ENCODE results near the gene PLA2R1.
A peak's percentile ranks its signal among the peaks of the same experiment; 100 is the strongest.
"Not testable (repeated sequence)": the region's sequence is repeated elsewhere in the genome, so short reads cannot be mapped to it uniquely, and the experiment has no call there.

Gene PLA2R1

DNA sequence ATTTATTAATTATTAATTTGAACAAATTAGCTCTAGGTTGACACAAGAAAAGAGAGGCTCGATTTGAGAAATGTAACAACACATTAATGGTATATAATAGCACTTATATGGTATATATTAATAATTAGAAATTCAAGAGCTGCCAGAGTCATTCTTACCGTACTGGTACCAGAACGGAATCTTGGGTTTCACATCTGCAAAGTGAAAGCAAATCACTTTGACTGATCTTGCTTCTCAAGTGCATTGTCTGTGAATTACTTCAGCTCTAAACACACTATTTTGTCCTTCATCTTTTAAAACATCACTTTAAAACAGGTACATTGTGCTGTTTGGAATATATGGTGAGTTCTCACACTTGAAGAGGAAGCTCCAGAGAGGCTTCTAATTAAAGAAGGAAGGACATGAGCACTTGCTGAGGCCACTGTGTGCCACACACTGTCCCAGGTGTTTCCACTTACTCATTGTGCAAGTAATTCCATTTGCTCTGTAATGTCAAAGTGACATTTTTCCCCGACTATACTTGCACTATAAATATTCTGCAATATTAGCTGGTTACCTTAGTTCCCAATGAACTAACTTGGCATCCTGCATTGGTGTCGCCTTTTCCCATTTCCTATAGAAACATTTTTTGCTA lies 85.8 kb downstream of the PLA2R1 start:
- DNase-seq = no peak

DNA sequence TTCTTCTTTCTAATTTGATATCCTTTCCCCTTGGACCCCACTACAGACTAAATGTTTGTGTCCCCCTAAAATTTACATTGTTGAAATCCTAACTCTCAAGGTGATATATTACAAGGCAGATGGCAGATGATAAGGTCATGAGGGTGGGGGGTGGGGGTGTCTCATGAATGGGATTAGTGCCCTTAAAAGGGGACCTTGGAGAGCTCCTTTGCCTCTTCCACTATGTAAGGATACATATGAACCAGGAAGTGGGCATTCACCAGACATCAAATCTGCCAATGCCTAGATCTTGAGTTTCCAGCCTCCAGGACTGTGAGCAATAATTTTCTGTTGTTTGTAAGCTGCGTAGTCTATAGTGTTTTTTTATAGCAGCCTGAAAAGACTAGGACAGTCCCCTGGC lies 89.1 kb downstream of the PLA2R1 start:
- no peak for DNase-seq

DNA sequence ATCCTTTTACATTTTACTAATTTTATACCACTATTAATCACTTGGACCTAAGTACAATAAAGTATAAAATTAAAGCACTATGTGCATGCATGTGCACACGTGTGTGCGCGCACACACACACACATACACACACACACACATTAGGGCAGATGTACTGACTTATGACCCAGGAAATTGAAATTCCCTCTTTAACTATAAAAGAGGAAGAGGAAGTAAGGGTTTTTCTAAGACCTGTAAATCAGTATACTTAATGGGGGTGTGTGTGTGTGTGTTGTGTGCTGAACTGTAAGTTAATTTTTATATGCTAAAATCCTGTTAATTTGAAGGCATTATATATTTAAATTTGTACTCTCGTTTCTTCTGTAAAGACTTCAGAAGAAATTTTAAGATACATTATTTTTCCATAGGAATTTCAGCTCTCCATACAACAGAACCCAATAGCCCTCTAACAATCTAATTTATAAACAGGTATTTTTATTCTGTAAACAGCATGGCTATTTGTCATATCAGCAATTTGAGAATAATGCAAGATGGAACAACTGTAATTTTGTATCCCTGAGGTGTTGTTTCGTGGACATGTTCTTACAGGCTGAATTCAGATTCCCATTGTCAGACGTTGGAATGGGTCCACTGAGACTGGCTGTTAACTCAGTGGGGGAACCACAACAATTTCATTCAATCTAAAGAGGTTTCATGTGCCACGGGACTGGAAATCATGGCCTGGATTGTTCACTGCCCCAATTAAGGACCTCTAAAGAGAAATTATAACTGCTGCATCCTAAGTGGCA lies 90.9 kb downstream of the PLA2R1 start:
- no peak for DNase-seq

GRCh38 chr2:159970548-159970947 lies 91.9 kb downstream of the PLA2R1 start:
- not testable (repeated sequence) for DNase-seq

DNA sequence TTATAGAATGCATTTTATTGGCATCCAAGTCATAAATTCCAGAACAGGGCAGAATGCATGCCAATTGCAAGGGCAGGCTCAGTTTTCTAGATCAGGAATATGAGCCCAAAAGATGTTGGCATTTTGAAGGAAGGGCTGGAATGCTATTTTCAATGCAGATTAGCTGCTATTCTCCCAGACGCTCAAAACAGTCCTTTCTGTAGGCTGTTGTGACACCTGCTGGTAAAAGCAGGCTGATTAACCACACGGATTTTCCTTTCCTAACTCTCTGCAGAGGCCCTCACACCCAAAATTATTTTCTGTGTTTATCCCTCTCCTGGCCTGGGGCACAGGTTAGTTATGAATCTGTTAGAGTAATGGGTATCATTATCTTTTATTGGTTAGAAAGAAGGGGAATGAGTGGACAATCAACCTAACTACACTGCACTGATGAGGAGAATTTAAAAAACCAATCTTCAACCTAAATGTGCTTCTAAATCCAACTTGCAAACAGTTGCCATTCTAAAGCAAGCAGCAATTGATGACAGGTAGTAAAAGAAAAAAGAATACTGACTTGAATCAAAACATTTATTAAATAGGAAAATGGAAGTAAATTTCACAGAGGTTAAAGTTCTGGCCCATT lies 94.0 kb downstream of the PLA2R1 start:
- DNase-seq = peak; percentile 74

GRCh38 chr2:159963700-159964099 lies 98.7 kb downstream of the PLA2R1 start:
- no peak for DNase-seq

- not testable (repeated sequence) for DNase-seq
Measured at GRCh38 chr2:159962513-159962912, 99.9 kb downstream of the PLA2R1 start.

DNA sequence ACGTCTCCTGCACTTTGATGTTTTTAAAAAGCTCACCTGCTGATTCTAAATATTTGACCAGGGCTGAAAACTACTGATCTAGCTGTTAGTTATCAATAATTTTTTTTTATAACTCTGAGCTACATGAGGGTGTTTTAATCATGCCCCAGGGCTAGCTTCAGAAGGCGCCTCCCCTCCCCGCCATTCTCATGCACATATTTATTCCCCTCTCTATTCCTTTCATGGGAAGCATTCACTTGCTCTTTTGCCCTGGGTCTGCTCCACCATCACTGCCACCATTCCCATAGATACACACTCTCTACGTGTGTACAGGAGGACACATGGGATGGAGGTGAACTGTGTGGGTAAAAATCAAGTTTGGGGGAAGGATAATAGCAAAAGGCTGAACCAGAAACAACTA lies 101.0 kb downstream of the PLA2R1 start:
- DNase-seq = no peak

- no peak for DNase-seq
Measured at GRCh38 chr2:159961037-159961436, 101.4 kb downstream of the PLA2R1 start.

GRCh38 chr2:159960414-159960813 lies 102.0 kb downstream of the PLA2R1 start:
- no peak for DNase-seq

DNA sequence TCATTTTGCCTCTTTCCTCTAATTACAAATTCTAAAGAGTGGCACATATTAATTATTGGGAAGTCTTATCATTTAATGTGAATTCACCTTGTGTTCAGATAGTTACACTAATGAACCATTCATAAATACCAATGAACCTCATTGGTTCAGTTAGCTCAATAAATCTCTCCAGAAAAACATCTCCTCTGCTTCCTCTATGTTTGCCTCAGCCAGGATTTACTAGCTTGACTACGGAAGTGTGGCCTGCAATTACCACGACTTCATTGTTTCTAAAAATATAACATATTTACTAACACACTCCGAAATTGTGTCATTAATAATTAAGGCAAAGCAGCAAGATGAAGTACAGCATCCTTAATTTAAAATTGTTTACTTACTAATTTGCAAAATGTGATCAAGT lies 103.3 kb downstream of the PLA2R1 start:
- no peak for DNase-seq

DNA sequence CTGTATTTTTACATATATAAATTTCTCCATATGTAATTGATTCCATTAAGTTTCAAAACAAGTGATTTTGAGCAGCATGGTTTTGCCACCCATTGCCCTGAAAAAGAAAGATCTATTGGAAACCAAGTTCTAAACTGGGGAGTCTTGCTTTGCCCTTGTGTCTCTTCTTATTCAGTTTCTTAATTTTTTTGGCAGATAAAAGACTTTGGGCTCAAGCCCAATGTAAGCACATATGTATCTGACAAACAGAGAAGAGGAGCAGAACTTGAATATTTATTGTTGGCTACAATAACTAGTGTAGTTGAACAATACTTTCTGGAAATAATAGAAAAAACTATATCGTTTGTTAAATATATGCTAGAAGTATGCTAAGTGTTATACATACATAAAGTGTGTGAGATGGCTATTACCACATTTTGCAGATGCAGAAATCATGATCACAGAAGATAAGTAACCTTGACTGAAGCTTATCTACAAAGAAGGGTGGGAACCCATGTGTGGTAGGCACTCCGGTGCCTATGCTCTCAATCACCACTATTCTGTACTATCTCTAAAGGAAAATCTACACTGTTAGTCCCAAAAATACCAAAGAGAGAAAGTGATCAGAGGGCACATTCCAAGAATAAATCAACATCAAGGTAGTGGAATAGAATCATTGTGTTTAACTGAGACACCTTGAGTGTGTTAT lies 109.1 kb downstream of the PLA2R1 start:
- DNase-seq = no peak

DNA sequence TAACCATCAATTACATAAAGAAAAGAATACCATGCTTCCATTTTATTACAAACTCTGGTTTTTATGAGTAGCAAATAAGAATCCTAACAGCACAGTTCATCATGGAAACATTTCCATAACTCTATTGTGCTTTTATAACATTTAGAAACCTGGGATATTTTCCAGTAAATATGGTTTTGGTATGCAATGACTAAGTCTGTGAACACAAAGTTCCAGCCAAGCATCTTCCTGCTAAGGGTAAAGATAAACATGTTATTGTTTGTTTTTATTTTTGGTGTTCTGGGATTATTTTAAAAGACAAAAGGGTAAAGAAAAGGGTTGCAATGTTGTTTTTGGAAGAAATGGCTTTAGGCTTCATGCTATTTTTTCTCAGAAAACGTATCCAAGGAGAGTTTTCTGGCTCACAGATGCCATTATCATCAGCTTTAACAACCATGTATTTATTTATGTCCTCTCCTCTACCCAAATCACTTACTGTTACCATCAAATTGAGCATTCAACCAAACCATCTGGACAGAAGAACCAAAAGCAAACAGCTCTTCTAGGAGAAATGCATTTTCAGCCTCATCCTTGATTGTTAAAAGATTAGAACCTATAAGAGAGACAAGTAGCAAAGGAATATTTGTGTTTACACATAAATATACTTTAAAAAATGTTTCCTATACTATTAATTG lies 116.0 kb downstream of the PLA2R1 start:
- peak; percentile 13 for DNase-seq

DNA sequence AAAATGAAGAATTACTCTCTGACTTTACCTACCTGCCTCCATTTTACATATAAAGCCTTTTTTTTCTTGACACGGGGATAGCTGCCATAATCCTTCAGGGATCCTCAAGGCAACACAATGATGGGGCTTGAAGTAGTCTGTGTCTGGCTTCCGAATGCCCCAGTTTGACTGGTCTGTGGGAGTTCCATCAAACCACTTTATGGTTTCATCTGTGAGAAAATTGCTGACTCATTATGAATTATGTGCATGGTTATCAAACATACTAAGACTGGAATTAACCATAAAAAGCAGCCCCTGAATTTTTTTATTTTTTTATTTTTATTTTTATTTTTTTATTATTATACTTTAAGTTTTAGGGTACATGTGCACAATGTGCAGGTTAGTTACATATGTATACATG lies 117.5 kb downstream of the PLA2R1 start:
- no peak for DNase-seq

GRCh38 chr2:159942146-159942545 lies 120.3 kb downstream of the PLA2R1 start:
- DNase-seq = no peak

- DNase-seq = no peak
Measured at GRCh38 chr2:159941729-159942128, 120.7 kb downstream of the PLA2R1 start.

DNA sequence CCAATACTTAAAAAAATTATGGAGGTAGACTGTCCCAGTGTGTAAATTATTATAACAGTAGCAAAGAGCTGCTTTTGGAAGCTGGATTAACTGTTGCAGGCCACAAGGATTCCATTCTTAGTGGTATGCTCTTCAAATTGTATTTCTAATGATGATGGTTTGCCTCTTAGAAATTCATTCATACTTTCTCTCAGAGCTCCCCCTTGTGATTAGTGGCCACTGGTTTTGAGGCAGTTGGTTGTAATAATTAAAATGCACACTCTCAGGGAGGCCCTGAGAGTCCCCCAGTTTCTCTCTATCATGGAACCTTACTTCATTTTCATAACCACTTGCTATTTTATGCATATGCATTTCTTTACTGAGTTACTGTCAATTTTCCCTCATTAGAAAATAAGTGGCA lies 122.5 kb downstream of the PLA2R1 start:
- DNase-seq = peak; percentile 70

DNA sequence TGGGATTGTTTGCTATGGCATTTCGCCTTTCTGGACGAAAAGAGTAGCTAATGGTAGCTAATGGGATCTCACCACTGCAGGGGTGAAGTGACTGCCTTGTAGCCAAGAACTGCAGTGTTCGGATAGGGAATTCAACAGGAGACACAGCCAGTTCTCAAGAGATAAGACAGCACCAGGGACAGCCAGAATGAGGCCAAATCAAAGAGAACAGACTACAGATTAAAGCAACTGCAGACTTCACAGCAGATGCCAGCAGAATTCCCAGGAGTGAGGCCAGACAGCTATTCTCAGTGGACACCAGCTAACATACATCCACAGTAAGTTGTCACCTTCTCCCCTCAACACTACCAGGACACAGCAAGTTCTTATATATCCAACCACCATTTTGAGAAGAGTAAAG lies 124.0 kb downstream of the PLA2R1 start:
- no peak for DNase-seq

DNA sequence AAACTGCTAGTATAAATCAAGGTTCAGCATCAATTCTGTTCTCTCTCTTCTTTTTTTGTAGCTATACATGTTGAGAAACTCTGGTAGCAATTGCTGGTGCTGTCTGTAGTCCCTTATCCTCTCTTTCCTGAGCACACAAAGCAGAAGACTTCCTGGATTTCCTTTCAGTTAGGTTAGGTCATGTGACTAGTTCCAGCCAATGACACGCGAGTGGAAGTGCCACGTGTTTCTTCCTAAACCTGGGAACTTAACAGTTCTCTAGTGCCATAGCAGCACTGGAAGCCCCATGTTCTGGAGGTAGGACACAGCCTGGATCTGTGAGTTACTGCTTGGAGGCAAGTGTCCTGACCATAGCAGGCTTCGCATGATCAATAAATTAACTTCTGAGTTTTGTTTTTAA lies 125.9 kb downstream of the PLA2R1 start:
- no peak for DNase-seq

DNA sequence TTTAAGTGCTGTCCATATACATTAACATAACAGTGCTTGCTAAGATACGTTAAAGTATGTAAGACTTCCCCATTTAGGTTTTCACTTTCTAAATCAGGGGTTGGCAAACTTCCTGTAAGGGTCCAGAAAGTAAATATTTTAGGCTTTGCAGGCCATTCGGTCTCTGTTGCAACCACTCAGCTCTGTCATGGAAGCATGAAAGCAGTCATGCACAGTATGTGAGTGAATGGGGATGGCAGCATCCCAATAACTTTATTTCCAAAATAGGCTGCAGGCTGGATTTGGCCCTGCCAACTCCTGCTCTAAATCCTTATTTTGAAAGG lies 128.7 kb downstream of the PLA2R1 start:
- no peak for DNase-seq

- DNase-seq = no peak
Measured at GRCh38 chr2:159933040-159933726, 129.2 kb downstream of the PLA2R1 start.

- DNase-seq = no peak
Measured at GRCh38 chr2:159926695-159927094, 135.7 kb downstream of the PLA2R1 start.

GRCh38 chr2:159925975-159926374 lies 136.4 kb downstream of the PLA2R1 start:
- DNase-seq = peak; percentile 45

All from NCI-H1694 (cell line).